PC-3 (cell line): ENCODE measurements around the gene GALNS. TPM values are rescaled to one million over a fixed set of nuclear protein-coding genes. Genes with fewer than 3 reads are reported as not detected.

ENCODE experiments used
- ATAC-seq: fragments of 200-7000 bp; cut with Tn5 transposase; 2 replicates; pipeline ENCODE4 v1.9.1; 2020; ENCODE audit warnings: mild to moderate bottlenecking, moderate library complexity
- BruUV-seq: library from RNA; stranded (reverse); fragments of 400-500 nt; replicated peaks from 2 replicates; lab custom pipeline; 2021; lab: Mats Ljungman, UMichigan
- CTCF ChIA-PET: fragments of 300-600 bp; sonication (Branson Sonifier 250); formaldehyde crosslinking; loops from one replicate; lab custom pipeline; 2022; ENCODE audit warnings: antibody characterized with exemption; lab: Charles Lee
- POLR2A ChIA-PET: fragments of 300-600 bp; sonication (Branson Sonifier 250); formaldehyde crosslinking; loops from one replicate; lab custom pipeline; 2022; ENCODE audit warnings: antibody characterized with exemption; ENCODE audit not compliant: unreplicated experiment; lab: Charles Lee
- DNase-seq: peaks from one replicate; pipeline ENCODE4 v3.0.0-alpha.2; 2015
- H2AFZ ChIP-seq: fragments of 300-600 bp; sonication (generic); 2 replicates; pipeline ENCODE4 v1.6.0; 2016; ENCODE audit warnings: antibody characterized with exemption, low read length
- H3F3A ChIP-seq: fragments of 300-600 bp; sonication (generic); one replicate; pipeline ENCODE4 v1.6.0; 2017; ENCODE audit warnings: antibody characterized with exemption, low read length, control low read depth, mild to moderate bottlenecking; ENCODE audit not compliant: unreplicated experiment
- H3K27ac ChIP-seq: fragments of 300-600 bp; sonication (generic); 2 replicates; pipeline ENCODE4 v1.5.1; 2016; ENCODE audit warnings: mild to moderate bottlenecking, low read length
- H3K27me3 ChIP-seq: fragments of 300-600 bp; sonication (generic); 2 replicates; pipeline ENCODE4 v1.6.1; 2016; ENCODE audit warnings: low read length, mixed read lengths
- H3K36me3 ChIP-seq: fragments of 300-600 bp; sonication (generic); 2 replicates; pipeline ENCODE4 v1.6.1; 2016; ENCODE audit warnings: low read depth, mixed run types, low read length, mixed read lengths
- H3K4me1 ChIP-seq: fragments of 300-600 bp; sonication (generic); 2 replicates; pipeline ENCODE4 v1.5.1; 2016; ENCODE audit warnings: low read length; ENCODE audit not compliant: insufficient read depth
- H3K4me2 ChIP-seq: fragments of 300-600 bp; sonication (generic); 2 replicates; pipeline ENCODE4 v1.6.0; 2016; ENCODE audit warnings: low read length
- H3K4me3 ChIP-seq: fragments of 300-600 bp; sonication (generic); 2 replicates; pipeline ENCODE4 v1.5.1; 2016; ENCODE audit warnings: mild to moderate bottlenecking, low read length, mixed read lengths
- H3K79me2 ChIP-seq: fragments of 300-600 bp; sonication (generic); 2 replicates; pipeline ENCODE4 v1.6.1; 2017; ENCODE audit warnings: low read length, mixed read lengths
- H3K9ac ChIP-seq: fragments of 300-600 bp; sonication (generic); 2 replicates; pipeline ENCODE4 v1.6.0; 2016; ENCODE audit warnings: mild to moderate bottlenecking, low read length
- H3K9me2 ChIP-seq: fragments of 300-600 bp; sonication (generic); replicated peaks from 2 replicates; pipeline ENCODE4 v1.6.1; 2016; ENCODE audit warnings: mixed run types, low read length, mixed read lengths
- H3K9me3 ChIP-seq: fragments of 300-600 bp; sonication (generic); 2 replicates; pipeline ENCODE4 v1.6.1; 2016; ENCODE audit warnings: low read length, mixed read lengths
- H4K20me1 ChIP-seq: fragments of 300-600 bp; sonication (generic); 2 replicates; pipeline ENCODE4 v1.6.1; 2016; ENCODE audit warnings: low read length, mixed read lengths
- EZH2 ChIP-seq: fragments of 300-600 bp; sonication (generic); IDR thresholded peaks from one replicate; pipeline ENCODE4 v1.6.1; 2017; ENCODE audit warnings: antibody characterized with exemption, mild to moderate bottlenecking, low read length; ENCODE audit not compliant: unreplicated experiment
- EZH2phosphoT487 ChIP-seq: fragments of 300-600 bp; sonication (generic); IDR thresholded peaks from 2 replicates; pipeline ENCODE4 v1.6.1; 2018; ENCODE audit warnings: mild to moderate bottlenecking, antibody characterized with exemption, low read length, borderline replicate concordance
- intact Hi-C: fragments of 100-400 bp; cut with micrococcal nuclease; formaldehyde crosslinking; loops from 2 replicates; pipeline ENCODE4 v1.9.0; 2023
- total RNA-seq: library from RNA; depleted of rRNA; stranded (reverse); fragments of >200 nt; gene quantifications from 2 replicates; pipeline ENCODE4 v1.2.3, GENCODE V29; 2014
- TF ChIP-seq, protein P1 (sequence below): fragments of 300-600 bp; sonication (generic); conservative IDR thresholded peaks from 2 replicates; pipeline ENCODE4 v1.5.1; 2017; ENCODE audit warnings: antibody characterized with exemption, low read depth, mild to moderate bottlenecking, low read length

The GALNS gene
- total RNA-seq, 1 experiment from 2014 or later = 18.3 TPM

DNA sequence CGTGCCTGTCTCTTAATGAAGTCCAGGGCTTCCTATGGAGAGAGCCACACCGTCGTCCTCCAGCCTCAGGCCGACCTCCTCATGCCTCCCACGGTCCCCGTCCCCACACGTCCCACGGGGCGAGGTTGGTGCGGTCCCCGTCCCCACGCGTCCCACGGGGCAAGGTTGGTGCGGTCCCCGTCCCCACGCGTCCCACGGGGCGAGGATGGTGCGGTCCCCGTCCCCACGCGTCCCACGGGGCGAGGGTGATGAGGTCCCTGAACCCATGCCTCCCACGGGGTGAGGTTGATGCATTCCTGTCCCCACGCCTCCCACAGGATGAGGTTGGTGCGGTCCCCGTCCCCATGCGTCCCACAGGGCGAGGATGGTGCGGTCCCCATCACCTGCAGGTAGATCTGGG, 20.9 kb downstream of the GALNS start:
- DNase-seq = no peak
- Histone ChIP-seq H3K9ac (no peak overlapping the region), H3K79me2 (no peaks in the 10 kb centered on the region), H3K4me1 (no peaks in the 10 kb centered on the region), H3F3A (no peaks in the 10 kb centered on the region), H3K9me2 (no peaks in the 10 kb centered on the region), H3K36me3 (no peaks in the 10 kb centered on the region), H4K20me1 (no peaks in the 10 kb centered on the region), H3K27ac (no peak overlapping the region), H2AFZ (no peak overlapping the region), H3K4me3 (no peak overlapping the region), H3K27me3 (no peaks in the 10 kb centered on the region), H3K4me2 (no peak overlapping the region), H3K9me3 (no peaks in the 10 kb centered on the region)
- intact Hi-C loops = no loop called here
- TF ChIP-seq, protein P1, sequence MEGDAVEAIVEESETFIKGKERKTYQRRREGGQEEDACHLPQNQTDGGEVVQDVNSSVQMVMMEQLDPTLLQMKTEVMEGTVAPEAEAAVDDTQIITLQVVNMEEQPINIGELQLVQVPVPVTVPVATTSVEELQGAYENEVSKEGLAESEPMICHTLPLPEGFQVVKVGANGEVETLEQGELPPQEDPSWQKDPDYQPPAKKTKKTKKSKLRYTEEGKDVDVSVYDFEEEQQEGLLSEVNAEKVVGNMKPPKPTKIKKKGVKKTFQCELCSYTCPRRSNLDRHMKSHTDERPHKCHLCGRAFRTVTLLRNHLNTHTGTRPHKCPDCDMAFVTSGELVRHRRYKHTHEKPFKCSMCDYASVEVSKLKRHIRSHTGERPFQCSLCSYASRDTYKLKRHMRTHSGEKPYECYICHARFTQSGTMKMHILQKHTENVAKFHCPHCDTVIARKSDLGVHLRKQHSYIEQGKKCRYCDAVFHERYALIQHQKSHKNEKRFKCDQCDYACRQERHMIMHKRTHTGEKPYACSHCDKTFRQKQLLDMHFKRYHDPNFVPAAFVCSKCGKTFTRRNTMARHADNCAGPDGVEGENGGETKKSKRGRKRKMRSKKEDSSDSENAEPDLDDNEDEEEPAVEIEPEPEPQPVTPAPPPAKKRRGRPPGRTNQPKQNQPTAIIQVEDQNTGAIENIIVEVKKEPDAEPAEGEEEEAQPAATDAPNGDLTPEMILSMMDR = no peak
- ChIA-PET CTCF (no interaction called here), POLR2A (no interaction called here)
- no peak for ATAC-seq
- BruUV-seq = no TSS peak

DNA sequence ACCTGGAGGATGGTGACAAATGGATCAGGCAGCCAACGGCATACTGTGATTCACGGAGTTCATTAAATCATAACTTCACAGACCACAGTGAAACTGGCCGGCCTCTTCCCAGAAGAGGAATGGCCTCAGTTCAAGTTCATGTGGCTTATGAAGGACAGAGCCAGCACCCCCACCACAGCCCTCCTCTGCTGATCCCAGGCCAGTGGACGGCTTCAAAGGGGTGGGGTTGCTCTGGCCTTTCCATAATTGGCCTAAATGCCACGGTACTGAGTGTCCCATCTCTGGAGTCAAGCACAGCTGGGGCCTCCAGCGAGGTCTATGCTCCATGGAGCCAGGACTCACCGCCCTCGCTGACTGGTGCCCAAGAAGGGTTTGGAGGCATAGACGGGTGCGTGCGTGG, 21.4 kb downstream of the GALNS start:
- no peaks in the 10 kb centered on the region for H3F3A ChIP-seq
- H3K27ac ChIP-seq = no peak overlapping the region
- no peak overlapping the region for H3K9ac ChIP-seq
- no peaks in the 10 kb centered on the region for H3K36me3 ChIP-seq
- no peaks in the 10 kb centered on the region for H3K79me2 ChIP-seq
- no peak for ATAC-seq
- no peaks in the 10 kb centered on the region for H3K4me1 ChIP-seq
- TF ChIP-seq, protein P1 = no peak
- TF ChIP-seq EZH2 = no peak
- TF ChIP-seq EZH2phosphoT487 = no peak
- ChIA-PET CTCF (no interaction called here), POLR2A (no interaction called here)
- no peaks in the 10 kb centered on the region for H4K20me1 ChIP-seq
- intact Hi-C loops = no loop called here
- H3K4me3 ChIP-seq = no peak overlapping the region
- H3K9me2 ChIP-seq = no peaks in the 10 kb centered on the region
- no peaks in the 10 kb centered on the region for H3K27me3 ChIP-seq
- DNase-seq = no peak
- BruUV-seq = no TSS peak
- no peak overlapping the region for H2AFZ ChIP-seq
- H3K4me2 ChIP-seq = no peak overlapping the region
- no peaks in the 10 kb centered on the region for H3K9me3 ChIP-seq

DNA sequence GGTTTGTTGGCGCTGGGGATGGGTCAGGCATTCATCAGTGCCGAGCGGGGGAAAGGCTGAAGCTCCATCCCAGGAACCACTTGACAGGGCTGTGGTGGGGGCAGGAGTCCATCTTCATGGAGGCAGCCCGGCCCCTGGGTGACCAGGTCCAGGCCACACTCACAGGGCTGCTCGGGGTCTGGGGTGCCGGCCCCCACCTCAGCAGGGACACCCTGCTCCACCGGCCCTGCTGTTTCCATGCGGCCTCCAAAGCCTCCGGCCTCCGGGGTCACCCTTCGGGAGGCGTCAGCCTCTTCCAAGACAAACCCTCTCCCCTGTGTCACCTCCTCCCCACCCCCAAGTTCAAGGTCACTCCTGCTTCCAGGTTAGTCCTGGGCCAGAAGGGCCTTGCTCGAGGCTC, 22.1 kb downstream of the GALNS start:
- Histone ChIP-seq H3K9ac (no peak overlapping the region), H3K4me1 (no peaks in the 10 kb centered on the region), H3K9me3 (no peaks in the 10 kb centered on the region), H4K20me1 (no peaks in the 10 kb centered on the region), H3K9me2 (no peaks in the 10 kb centered on the region), H2AFZ (no peak overlapping the region), H3K27me3 (no peaks in the 10 kb centered on the region), H3F3A (no peaks in the 10 kb centered on the region), H3K36me3 (no peaks in the 10 kb centered on the region), H3K4me3 (no peak overlapping the region), H3K27ac (no peak overlapping the region), H3K4me2 (no peak overlapping the region), H3K79me2 (no peaks in the 10 kb centered on the region)
- TF ChIP-seq EZH2phosphoT487 (no peak), EZH2 (no peak)
- TF ChIP-seq, protein P1 = no peak
- ChIA-PET POLR2A (no interaction called here), CTCF (no interaction called here)
- BruUV-seq = no TSS peak
- ATAC-seq (no peak), DNase-seq (no peak)
- intact Hi-C loops = no loop called here
